T-helper 17 cell (primary cell): ENCODE results near the gene MBD6. TPM values are rescaled to one million over a fixed set of nuclear protein-coding genes. Genes with fewer than 3 reads are reported as not detected.
"Not testable (repeated sequence)": the region's sequence is repeated elsewhere in the genome, so short reads cannot be mapped to it uniquely, and the experiment has no call there.

Source experiments
- ATAC-seq: fragments of 150-1000 bp; cut with Tn5 transposase; 2 replicates; pipeline ENCODE4 v1.10.0; 2021; ENCODE audit warnings: mild to moderate bottlenecking, moderate library complexity
- DNase-seq, 3 donors: peaks; one replicate each; pipeline versions ENCODE4 v3.0.0 to v3.0.0-alpha.2; 2020 to 2021
- H3K9me3 ChIP-seq: one replicate; pipeline ENCODE4 v1.7.0; 2013; ENCODE audit warnings: low read length, mild to moderate bottlenecking; ENCODE audit not compliant: control insufficient read depth, poor library complexity, severe bottlenecking
- H3K27ac Mint-ChIP-seq: one replicate; pipeline ENCODE4 v1.8.0; 2022; ENCODE audit warnings: mild to moderate bottlenecking, moderate library complexity, mixed read lengths
- H3K27me3 Mint-ChIP-seq: one replicate; pipeline ENCODE4 v1.8.0; 2022; ENCODE audit warnings: mixed read lengths
- H3K36me3 Mint-ChIP-seq: one replicate; pipeline ENCODE4 v1.8.0; 2022; ENCODE audit warnings: low read depth, mixed read lengths
- H3K4me1 Mint-ChIP-seq: one replicate; pipeline ENCODE4 v1.8.0; 2022; ENCODE audit warnings: mild to moderate bottlenecking, mixed read lengths
- H3K4me3 Mint-ChIP-seq: one replicate; pipeline ENCODE4 v1.8.0; 2022; ENCODE audit warnings: mild to moderate bottlenecking, moderate library complexity, mixed read lengths
- total RNA-seq, 4 donors: library from RNA in 2 of 4; stranded (reverse) in 2 of 4; gene quantifications; one replicate each; pipeline ENCODE4 v1.2.3 and lab custom pipeline; 2022 to 2026

Gene MBD6
- total RNA-seq, 2 donors from 2014 or later: 82.4 to 93.5 TPM

- Mint-ChIP-seq H3K36me3 (peaks cover 14% of the 10 kb centered on the region), H3K4me1 (peaks cover 19% of the 10 kb centered on the region), H3K27ac (peak overlapping the region; percentile 34)
- not testable (repeated sequence) for H3K9me3 ChIP-seq, ATAC-seq, H3K4me3 Mint-ChIP-seq, DNase-seq, H3K27me3 Mint-ChIP-seq
Observed at GRCh38 chr12:57514246-57514645, 8.4 kb upstream of the MBD6 start.

- ATAC-seq (no peak), DNase-seq (no peak)
- H3K27ac Mint-ChIP-seq: no peak overlapping the region
- no peaks in the 10 kb centered on the region for H3K9me3 ChIP-seq
- H3K4me1 Mint-ChIP-seq: peaks cover 22% of the 10 kb centered on the region
- no peaks in the 10 kb centered on the region for H3K27me3 Mint-ChIP-seq
- H3K4me3 Mint-ChIP-seq: no peak overlapping the region
- peaks cover 11% of the 10 kb centered on the region for H3K36me3 Mint-ChIP-seq
Observed at GRCh38 chr12:57514720-57515407, 7.8 kb upstream of the MBD6 start.

GRCh38 chr12:57515408-57515933 is 7.2 kb upstream of the MBD6 start:
- Mint-ChIP-seq H3K27me3 (no peaks in the 10 kb centered on the region), H3K27ac (peak overlapping the region; percentile 98), H3K4me1 (peaks cover 26% of the 10 kb centered on the region), H3K36me3 (peaks cover 11% of the 10 kb centered on the region), H3K4me3 (no peak overlapping the region)
- H3K9me3 ChIP-seq: no peaks in the 10 kb centered on the region
- DNase-seq (no peak), ATAC-seq (no peak)

- peaks cover 11% of the 10 kb centered on the region for H3K36me3 Mint-ChIP-seq
- H3K27me3 Mint-ChIP-seq: no peaks in the 10 kb centered on the region
- no peak for ATAC-seq
- H3K4me3 Mint-ChIP-seq: no peak overlapping the region
- DNase-seq: no peak
- H3K27ac Mint-ChIP-seq: peak overlapping the region; percentile 98
- no peaks in the 10 kb centered on the region for H3K9me3 ChIP-seq
- H3K4me1 Mint-ChIP-seq: peaks cover 27% of the 10 kb centered on the region
Observed at GRCh38 chr12:57515934-57516541, 6.6 kb upstream of the MBD6 start.

- H3K4me1 Mint-ChIP-seq: peaks cover 31% of the 10 kb centered on the region
- DNase-seq (no peak), ATAC-seq (no peak)
- H3K27ac Mint-ChIP-seq: peak overlapping the region; percentile 98
- H3K36me3 Mint-ChIP-seq: peaks cover 11% of the 10 kb centered on the region
- H3K9me3 ChIP-seq: no peaks in the 10 kb centered on the region
- no peaks in the 10 kb centered on the region for H3K27me3 Mint-ChIP-seq
- no peak overlapping the region for H3K4me3 Mint-ChIP-seq
Observed at GRCh38 chr12:57516617-57517153, 5.9 kb upstream of the MBD6 start.

GRCh38 chr12:57517187-57517586 is 5.4 kb upstream of the MBD6 start:
- DNase-seq (no peak), ATAC-seq (no peak)
- Mint-ChIP-seq H3K4me3 (no peak overlapping the region), H3K27me3 (no peaks in the 10 kb centered on the region), H3K36me3 (peaks cover 9% of the 10 kb centered on the region), H3K4me1 (peaks cover 35% of the 10 kb centered on the region), H3K27ac (peak overlapping the region; percentile 98)
- no peaks in the 10 kb centered on the region for H3K9me3 ChIP-seq

GRCh38 chr12:57517718-57518117 is 4.9 kb upstream of the MBD6 start:
- Mint-ChIP-seq H3K27ac (peak overlapping the region; percentile 98), H3K4me1 (peaks cover 35% of the 10 kb centered on the region), H3K4me3 (peak overlapping the region; percentile 25)
- H3K36me3 Mint-ChIP-seq, H3K27me3 Mint-ChIP-seq, DNase-seq, H3K9me3 ChIP-seq, ATAC-seq: not testable (repeated sequence)

- DNase-seq (no peak), ATAC-seq (no peak)
- Mint-ChIP-seq H3K27me3 (no peaks in the 10 kb centered on the region), H3K4me1 (peaks cover 37% of the 10 kb centered on the region), H3K36me3 (peaks cover 9% of the 10 kb centered on the region), H3K27ac (peak overlapping the region; percentile 98), H3K4me3 (peak overlapping the region; percentile 97)
- H3K9me3 ChIP-seq: no peaks in the 10 kb centered on the region
Observed at GRCh38 chr12:57518176-57518919, 4.3 kb upstream of the MBD6 start.

GRCh38 chr12:57518920-57519795 is 3.5 kb upstream of the MBD6 start:
- DNase-seq: no peak
- no peak for ATAC-seq
- no peaks in the 10 kb centered on the region for H3K9me3 ChIP-seq
- Mint-ChIP-seq H3K27me3 (no peaks in the 10 kb centered on the region), H3K4me1 (peaks cover 44% of the 10 kb centered on the region), H3K36me3 (peaks cover 9% of the 10 kb centered on the region), H3K27ac (peak overlapping the region; percentile 98), H3K4me3 (peak overlapping the region; percentile 97)

- ATAC-seq: no peak
- peak in 1 of 3 donors; percentile 11 for DNase-seq
- Mint-ChIP-seq H3K4me3 (peak overlapping the region; percentile 97), H3K27ac (peak overlapping the region; percentile 98), H3K27me3 (no peaks in the 10 kb centered on the region), H3K4me1 (peaks cover 49% of the 10 kb centered on the region), H3K36me3 (peaks cover 9% of the 10 kb centered on the region)
- no peaks in the 10 kb centered on the region for H3K9me3 ChIP-seq
Observed at GRCh38 chr12:57519796-57520052, 2.9 kb upstream of the MBD6 start.

- Mint-ChIP-seq H3K27ac (peak within 1 kb of the TSS; percentile 98), H3K36me3 (peaks cover 9% of the 10 kb centered on the region), H3K27me3 (no peaks in the 10 kb centered on the region), H3K4me3 (peak within 1 kb of the TSS; percentile 97), H3K4me1 (peaks cover 53% of the 10 kb centered on the region)
- ATAC-seq: peak; percentile 84
- no peaks in the 10 kb centered on the region for H3K9me3 ChIP-seq
- peak; percentile 99 to 100 (median 100) for DNase-seq
Observed at GRCh38 chr12:57520053-57520818, 2.4 kb upstream of the MBD6 start, which contains the start of gene DDIT3. TSS of gene DDIT3 (minus strand) at chr12:57520514. CDS start at chr12:57517406, 3,108 bp downstream.

GRCh38 chr12:57521525-57522010 is 1.1 kb upstream of the MBD6 start:
- H3K27ac Mint-ChIP-seq: peak overlapping the region; percentile 98
- H3K4me1 Mint-ChIP-seq: peaks cover 55% of the 10 kb centered on the region
- H3K36me3 Mint-ChIP-seq: peaks cover 6% of the 10 kb centered on the region
- H3K27me3 Mint-ChIP-seq: no peaks in the 10 kb centered on the region
- peak overlapping the region; percentile 97 for H3K4me3 Mint-ChIP-seq
- DNase-seq: peak in 1 of 3 donors; percentile 26
- H3K9me3 ChIP-seq: no peaks in the 10 kb centered on the region
- no peak for ATAC-seq
